Lower lobe of right lung (tissue), 2 donors: ENCODE data around the gene NRXN2. TPM values are rescaled to one million over a fixed set of nuclear protein-coding genes. Genes with fewer than 3 reads are reported as not detected.

ENCODE experiments used
- ATAC-seq, 2 donors: fragments of 200-7000 bp; cut with Tn5 transposase; one replicate each; pipeline ENCODE4 v1.9.1; 2020 to 2022; ENCODE audit warnings: mild to moderate bottlenecking in 2 of 2, moderate library complexity in 2 of 2
- DNase-seq: peaks from one replicate; pipeline ENCODE4 v3.0.0-alpha.2; 2020
- H3K27ac ChIP-seq: fragments of 200-600 bp; one replicate; pipeline ENCODE4 v1.8.0; 2022
- H3K27me3 ChIP-seq: fragments of 200-600 bp; one replicate; pipeline ENCODE4 v1.8.0; 2022; ENCODE audit warnings: low read depth
- H3K36me3 ChIP-seq: fragments of 200-600 bp; one replicate; pipeline ENCODE4 v1.8.0; 2022; ENCODE audit warnings: mild to moderate bottlenecking
- H3K4me1 ChIP-seq: fragments of 200-600 bp; one replicate; pipeline ENCODE4 v1.8.0; 2022
- H3K4me3 ChIP-seq: fragments of 200-600 bp; one replicate; pipeline ENCODE4 v1.8.0; 2022; ENCODE audit warnings: mild to moderate bottlenecking
- H3K9me3 ChIP-seq: fragments of 200-600 bp; one replicate; pipeline ENCODE4 v1.8.0; 2022
- CTCF ChIP-seq: fragments of 200-600 bp; IDR thresholded peaks from one replicate; pipeline ENCODE4 v1.8.0; 2022; ENCODE audit warnings: antibody characterized with exemption, mild to moderate bottlenecking
- intact Hi-C: fragments of 100-400 bp; cut with DNase I; formaldehyde crosslinking; loops from one replicate; pipeline ENCODE4 v1.11.0; 2022
- total RNA-seq: library from RNA; stranded (reverse); fragmentation: NEBNext Ultra II Directional; extraction: Animal tissue kit (Norgen Biotek cat#: 25700); gene quantifications from one replicate; pipeline ENCODE4 v1.2.1, GENCODE V29; 2021
- donor health status: DM: no; HTN: yes; CAD: no; lungs with severe emphysema.

Gene NRXN2
- total RNA-seq, 1 donor from 2014 or later, result 1.7 TPM

GRCh38 chr11:64619196-64619595 is 103.8 kb downstream of the NRXN2 start:
- no peak for TF ChIP-seq CTCF
- H3K27ac ChIP-seq, result peak overlapping the region; percentile 53
- peak; percentile 55 to 63 for ATAC-seq

GRCh38 chr11:64616817-64617216 is 106.2 kb downstream of the NRXN2 start:
- Histone ChIP-seq H3K27me3 (no peaks in the 10 kb centered on the region), H3K4me1 (peaks cover 11% of the 10 kb centered on the region), H3K9me3 (no peaks in the 10 kb centered on the region), H3K36me3 (no peaks in the 10 kb centered on the region), H3K4me3 (no peak overlapping the region), H3K27ac (no peak overlapping the region)
- ATAC-seq, result no peak
- intact Hi-C loops, result no loop called here
- no peak for TF ChIP-seq CTCF
- no peak for DNase-seq

More at GRCh38 chr11:64619196-64619595, 103.8 kb downstream of the NRXN2 start:
- H3K9me3 ChIP-seq, result no peaks in the 10 kb centered on the region
- no peak overlapping the region for H3K4me3 ChIP-seq
- peaks cover 11% of the 10 kb centered on the region for H3K4me1 ChIP-seq
- DNase-seq, result peak; percentile 62
- H3K36me3 ChIP-seq, result no peaks in the 10 kb centered on the region
- intact Hi-C loops, result no loop called here
- H3K27me3 ChIP-seq, result no peaks in the 10 kb centered on the region

GRCh38 chr11:64614917-64615316 is 108.1 kb downstream of the NRXN2 start:
- H3K36me3 ChIP-seq, result no peaks in the 10 kb centered on the region
- no peak overlapping the region for H3K27ac ChIP-seq
- intact Hi-C loops, result no loop called here
- peaks cover 4% of the 10 kb centered on the region for H3K4me1 ChIP-seq
- no peak overlapping the region for H3K4me3 ChIP-seq
- no peaks in the 10 kb centered on the region for H3K9me3 ChIP-seq
- no peaks in the 10 kb centered on the region for H3K27me3 ChIP-seq
- DNase-seq (no peak), ATAC-seq (no peak)
- no peak for TF ChIP-seq CTCF

- Histone ChIP-seq H3K4me3 (no peak overlapping the region), H3K4me1 (no peaks in the 10 kb centered on the region), H3K36me3 (no peaks in the 10 kb centered on the region), H3K27me3 (no peaks in the 10 kb centered on the region), H3K27ac (no peak overlapping the region), H3K9me3 (no peaks in the 10 kb centered on the region)
- intact Hi-C loops, result no loop called here
- TF ChIP-seq CTCF, result no peak
- DNase-seq, result no peak
- ATAC-seq, result no peak
Measured at GRCh38 chr11:64613648-64614047, 109.3 kb downstream of the NRXN2 start.

GRCh38 chr11:64611869-64612646 is 110.9 kb downstream of the NRXN2 start:
- Histone ChIP-seq H3K4me3 (no peak overlapping the region), H3K4me1 (no peaks in the 10 kb centered on the region), H3K36me3 (no peaks in the 10 kb centered on the region), H3K27ac (no peak overlapping the region), H3K27me3 (peaks cover 8% of the 10 kb centered on the region), H3K9me3 (no peaks in the 10 kb centered on the region)
- DNase-seq, result no peak
- no peak for TF ChIP-seq CTCF
- peak in 1 of 2 donors; percentile 28 for ATAC-seq
- intact Hi-C loops, result no loop called here
